Breast epithelium (tissue), 3 donors: ENCODE results near the gene ARHGAP21.

Source experiments
- CTCF ChIP-seq, 3 donors: fragments of 450-650 bp; IDR thresholded peaks; one replicate each; pipeline ENCODE4 v1.5.1; 2016 to 2017; ENCODE audit warnings: antibody characterized with exemption in 3 of 3, mild to moderate bottlenecking in 3 of 3, moderate library complexity in 3 of 3
- POLR2A ChIP-seq: fragments of 450-650 bp; IDR thresholded peaks from one replicate; pipeline ENCODE4 v1.6.1; 2016; ENCODE audit warnings: antibody characterized with exemption, mild to moderate bottlenecking, moderate library complexity
- POLR2AphosphoS5 ChIP-seq, 3 donors: sonication (generic); formaldehyde crosslinking; IDR thresholded peaks; one replicate each; pipeline ENCODE4 v1.6.1; 2017; ENCODE audit warnings: antibody characterized with exemption in 3 of 3

- TF ChIP-seq CTCF (IDR thresholded peaks at IDR 0.05) (no peak), POLR2A (no peak), POLR2AphosphoS5 (IDR thresholded peaks at IDR 0.05) (no peak)
Measured at GRCh38 chr10:24713086-24713485, 10.6 kb downstream of the ARHGAP21 start.
